MCF 10A (cell line): Measurements from ENCODE around the gene GGNBP2. TPM values are rescaled to one million over a fixed set of nuclear protein-coding genes. Genes with fewer than 3 reads are reported as not detected.

ENCODE experiments used
- BruUV-seq: library from RNA; stranded (reverse); fragments of 400-500 nt; replicated peaks from 2 replicates; lab custom pipeline; 2021; lab: Mats Ljungman, UMichigan
- CTCF ChIA-PET: fragments of 300-600 bp; sonication (Branson Sonifier 250); formaldehyde crosslinking; extraction: SDS; loops from one replicate; lab custom pipeline; 2021; ENCODE audit warnings: antibody characterized with exemption, inconsistent platforms; lab: Yijun Ruan, JAX
- POLR2A ChIA-PET: fragments of 300-600, 350-650 bp; sonication (Branson Sonifier 250); formaldehyde crosslinking; extraction: SDS; loops from one replicate; lab custom pipeline; 2020; ENCODE audit warnings: antibody characterized with exemption, inconsistent platforms; lab: Yijun Ruan, JAX
- DNase-seq: peaks from one replicate; pipeline ENCODE4 v3.0.0-alpha.2; 2018; ENCODE audit not compliant: unreplicated experiment
- H3K27ac Mint-ChIP-seq: one replicate; pipeline ENCODE4 v1.8.0; 2022; ENCODE audit warnings: mild to moderate bottlenecking, low read depth, mixed read lengths; ENCODE audit not compliant: unreplicated experiment
- H3K27me3 Mint-ChIP-seq: one replicate; pipeline ENCODE4 v1.8.0; 2022; ENCODE audit warnings: mixed read lengths; ENCODE audit not compliant: insufficient read depth, unreplicated experiment
- H3K36me3 Mint-ChIP-seq: one replicate; pipeline ENCODE4 v1.8.0; 2022; ENCODE audit warnings: mild to moderate bottlenecking, moderate library complexity, mixed read lengths; ENCODE audit not compliant: insufficient read depth, unreplicated experiment
- H3K4me1 Mint-ChIP-seq: one replicate; pipeline ENCODE4 v1.8.0; 2022; ENCODE audit warnings: mixed read lengths; ENCODE audit not compliant: insufficient read depth, unreplicated experiment
- H3K4me3 Mint-ChIP-seq: one replicate; pipeline ENCODE4 v1.8.0; 2022; ENCODE audit warnings: mild to moderate bottlenecking, moderate library complexity, mixed read lengths; ENCODE audit not compliant: unreplicated experiment
- H3K9me3 Mint-ChIP-seq: one replicate; pipeline ENCODE4 v1.8.0; 2022; ENCODE audit warnings: mixed read lengths; ENCODE audit not compliant: unreplicated experiment
- intact Hi-C: fragments of 100-400 bp; cut with micrococcal nuclease; formaldehyde crosslinking; loops from 2 replicates; pipeline ENCODE4 v1.14.1; 2022
- total RNA-seq: library from RNA; stranded (reverse); gene quantifications from 2 replicates; pipeline ENCODE4 v1.2.3, GENCODE V29; 2022
- TF ChIP-seq, protein P1 (sequence below): fragments of 200-600 bp; IDR thresholded peaks from one replicate; pipeline ENCODE4 v1.8.0; 2022; ENCODE audit warnings: antibody characterized with exemption, mild to moderate bottlenecking; ENCODE audit not compliant: unreplicated experiment

GGNBP2 gene
- total RNA-seq, 1 experiment from 2014 or later, result 88.7 TPM

GRCh38 chr17:36592716-36593321 is 48.1 kb downstream of the GGNBP2 start:
- Mint-ChIP-seq H3K4me3 (peak overlapping the region; percentile 72), H3K4me1 (peaks cover 18% of the 10 kb centered on the region), H3K9me3 (no peaks in the 10 kb centered on the region), H3K27ac (peak overlapping the region; percentile 8), H3K27me3 (no peaks in the 10 kb centered on the region), H3K36me3 (peaks cover 31% of the 10 kb centered on the region)
- POLR2A ChIA-PET, result interaction anchor here (0.5 to 6.5 kb wide), 10 partner anchors 9 to 115 kb away, joined by 3 to 60 read pairs (median 4); partner anchors contain the start of genes GGNBP2, MRM1, MYO19 and PIGW
- intact Hi-C loops, result loop anchor here (2.0 kb wide), 1 partner anchor 48 kb away; the partner anchor contains the start of gene GGNBP2
- no peak for DNase-seq
- TF ChIP-seq, protein P1, sequence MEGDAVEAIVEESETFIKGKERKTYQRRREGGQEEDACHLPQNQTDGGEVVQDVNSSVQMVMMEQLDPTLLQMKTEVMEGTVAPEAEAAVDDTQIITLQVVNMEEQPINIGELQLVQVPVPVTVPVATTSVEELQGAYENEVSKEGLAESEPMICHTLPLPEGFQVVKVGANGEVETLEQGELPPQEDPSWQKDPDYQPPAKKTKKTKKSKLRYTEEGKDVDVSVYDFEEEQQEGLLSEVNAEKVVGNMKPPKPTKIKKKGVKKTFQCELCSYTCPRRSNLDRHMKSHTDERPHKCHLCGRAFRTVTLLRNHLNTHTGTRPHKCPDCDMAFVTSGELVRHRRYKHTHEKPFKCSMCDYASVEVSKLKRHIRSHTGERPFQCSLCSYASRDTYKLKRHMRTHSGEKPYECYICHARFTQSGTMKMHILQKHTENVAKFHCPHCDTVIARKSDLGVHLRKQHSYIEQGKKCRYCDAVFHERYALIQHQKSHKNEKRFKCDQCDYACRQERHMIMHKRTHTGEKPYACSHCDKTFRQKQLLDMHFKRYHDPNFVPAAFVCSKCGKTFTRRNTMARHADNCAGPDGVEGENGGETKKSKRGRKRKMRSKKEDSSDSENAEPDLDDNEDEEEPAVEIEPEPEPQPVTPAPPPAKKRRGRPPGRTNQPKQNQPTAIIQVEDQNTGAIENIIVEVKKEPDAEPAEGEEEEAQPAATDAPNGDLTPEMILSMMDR, result no peak
- CTCF ChIA-PET, result interaction anchor here (0.5 to 2.4 kb wide), 4 partner anchors 8 to 116 kb away, joined by 3 to 12 read pairs (median 3); partner anchors contain the start of gene MRM1
- no TSS peak for BruUV-seq

- intact Hi-C loops, result loop anchor here (2.0 kb wide), 1 partner anchor 49 kb away; the partner anchor contains the start of gene GGNBP2
- H3K27me3 Mint-ChIP-seq, result no peaks in the 10 kb centered on the region
- ChIA-PET POLR2A (interaction anchor here (0.7 to 6.5 kb wide), 6 partner anchors 8 to 59 kb away, joined by 3 to 60 read pairs (median 5); partner anchors contain the start of genes GGNBP2, MRM1, MYO19 and PIGW), CTCF (interaction anchor here (0.6 to 2.4 kb wide), 3 partner anchors 7 to 13 kb away, joined by 3 to 12 read pairs (median 3); partner anchors contain the start of gene MRM1)
- no peak for DNase-seq
- TF ChIP-seq, protein P1, result no peak
- no peaks in the 10 kb centered on the region for H3K9me3 Mint-ChIP-seq
- no peak overlapping the region for H3K27ac Mint-ChIP-seq
- peaks cover 18% of the 10 kb centered on the region for H3K4me1 Mint-ChIP-seq
- no TSS peak for BruUV-seq
- no peak overlapping the region for H3K4me3 Mint-ChIP-seq
- peaks cover 21% of the 10 kb centered on the region for H3K36me3 Mint-ChIP-seq
These were observed 49.1 kb downstream of the GGNBP2 start for GRCh38 chr17:36593656-36594316.

GRCh38 chr17:36594626-36595401 is 50.1 kb downstream of the GGNBP2 start:
- intact Hi-C loops, result no loop called here
- CTCF ChIA-PET, result interaction anchor here (0.6 to 1.1 kb wide), 4 partner anchors 9 to 454 kb away, joined by 3 to 5 read pairs (median 4); no protein-coding TSS in a partner anchor
- H3K27ac Mint-ChIP-seq, result no peak overlapping the region

More at GRCh38 chr17:36594626-36595401, 50.1 kb downstream of the GGNBP2 start:
- H3K4me1 Mint-ChIP-seq, result peaks cover 18% of the 10 kb centered on the region
- POLR2A ChIA-PET, result interaction anchor here (0.9 to 6.5 kb wide), 3 partner anchors 7 to 59 kb away, joined by 3 to 60 read pairs (median 25); partner anchors contain the start of genes GGNBP2 and MRM1
- TF ChIP-seq, protein P1, result no peak
- no peak overlapping the region for H3K4me3 Mint-ChIP-seq
- H3K27me3 Mint-ChIP-seq, result no peaks in the 10 kb centered on the region
- BruUV-seq, result no TSS peak
- H3K9me3 Mint-ChIP-seq, result no peaks in the 10 kb centered on the region
- no peak for DNase-seq
- H3K36me3 Mint-ChIP-seq, result peaks cover 11% of the 10 kb centered on the region
